Measurements from ENCODE around the gene NKAP. TPM values are rescaled to one million over a fixed set of nuclear protein-coding genes. Genes with fewer than 3 reads are reported as not detected.
"Not testable (repeated sequence)": the region's sequence is repeated elsewhere in the genome, so short reads cannot be mapped to it uniquely, and the experiment has no call there.

The NKAP gene
- 10 to 100 TPM; 12.2 to 12.5 TPM for total RNA-seq
- 22.8 to 30.0 reads per million in 2 donors for total RNA-seq

GRCh38 chrX:119943185-119943988, at the start of gene NKAP:
Gene NKAP (minus strand): TSS chrX:119943751. CDS start chrX:119943605, 146 bp downstream.
- peaks cover 2% of the 10 kb centered on the region for H3K36me3 Mint-ChIP-seq (ENCODE audit: low read depth)
- peak within 1 kb of the TSS; percentile 98 for H3K27ac Mint-ChIP-seq
- DNase-seq (peak; percentile 49 to 66 (median 66)), ATAC-seq (peak; percentile 90)
- H3K27me3 Mint-ChIP-seq: no peaks in the 10 kb centered on the region
- peaks cover 8% of the 10 kb centered on the region for H3K4me1 Mint-ChIP-seq
- peak within 1 kb of the TSS; percentile 98 for H3K4me3 Mint-ChIP-seq
- no peaks in the 10 kb centered on the region for H3K9me3 ChIP-seq (ENCODE audit: control insufficient read depth, low read length, poor library complexity, severe bottlenecking)

GRCh38 chrX:119991005-119991787, 47.6 kb upstream of the NKAP start:
- Mint-ChIP-seq H3K27ac (no peak overlapping the region), H3K4me3 (peak overlapping the region; percentile 71), H3K27me3 (peaks cover 54% of the 10 kb centered on the region), H3K36me3 (ENCODE audit: low read depth) (no peaks in the 10 kb centered on the region), H3K4me1 (peaks cover 6% of the 10 kb centered on the region)
- ATAC-seq: no peak
- H3K9me3 ChIP-seq (ENCODE audit: control insufficient read depth, low read length, poor library complexity, severe bottlenecking): no peaks in the 10 kb centered on the region
- no peak for DNase-seq

GRCh38 chrX:119990556-119991004, 47.0 kb upstream of the NKAP start:
- Mint-ChIP-seq H3K27ac (no peak overlapping the region), H3K4me3 (peak overlapping the region; percentile 71), H3K27me3 (peaks cover 55% of the 10 kb centered on the region), H3K36me3 (ENCODE audit: low read depth) (no peaks in the 10 kb centered on the region), H3K4me1 (peaks cover 6% of the 10 kb centered on the region)
- H3K9me3 ChIP-seq (ENCODE audit: control insufficient read depth, low read length, poor library complexity, severe bottlenecking): no peaks in the 10 kb centered on the region
- ATAC-seq: no peak
- DNase-seq: no peak

GRCh38 chrX:119989905-119990555, 46.5 kb upstream of the NKAP start:
- no peak for ATAC-seq
- Mint-ChIP-seq H3K27ac (no peak overlapping the region), H3K4me1 (peaks cover 6% of the 10 kb centered on the region), H3K4me3 (peak overlapping the region; percentile 71), H3K27me3 (peaks cover 55% of the 10 kb centered on the region), H3K36me3 (ENCODE audit: low read depth) (no peaks in the 10 kb centered on the region)
- no peaks in the 10 kb centered on the region for H3K9me3 ChIP-seq (ENCODE audit: control insufficient read depth, low read length, poor library complexity, severe bottlenecking)
- DNase-seq: no peak

- no peak for ATAC-seq
- peaks cover 6% of the 10 kb centered on the region for H3K4me1 Mint-ChIP-seq
- H3K4me3 Mint-ChIP-seq: no peak overlapping the region
- H3K27ac Mint-ChIP-seq: no peak overlapping the region
- no peak for DNase-seq
- H3K9me3 ChIP-seq (ENCODE audit: control insufficient read depth, low read length, poor library complexity, severe bottlenecking): no peaks in the 10 kb centered on the region
- H3K27me3 Mint-ChIP-seq: peaks cover 44% of the 10 kb centered on the region
- H3K36me3 Mint-ChIP-seq (ENCODE audit: low read depth): no peaks in the 10 kb centered on the region
Measured at GRCh38 chrX:119986203-119986602, 42.7 kb upstream of the NKAP start.

GRCh38 chrX:119984652-119985051, 41.1 kb upstream of the NKAP start:
- Mint-ChIP-seq H3K27ac (no peak overlapping the region), H3K4me3 (no peak overlapping the region), H3K4me1 (no peaks in the 10 kb centered on the region), H3K27me3 (peaks cover 36% of the 10 kb centered on the region), H3K36me3 (ENCODE audit: low read depth) (no peaks in the 10 kb centered on the region)
- no peak for DNase-seq
- no peaks in the 10 kb centered on the region for H3K9me3 ChIP-seq (ENCODE audit: control insufficient read depth, low read length, poor library complexity, severe bottlenecking)
- no peak for ATAC-seq

GRCh38 chrX:119983494-119983893, 39.9 kb upstream of the NKAP start:
- no peak for ATAC-seq
- Mint-ChIP-seq H3K27ac (no peak overlapping the region), H3K4me1 (no peaks in the 10 kb centered on the region), H3K4me3 (no peak overlapping the region), H3K27me3 (peaks cover 27% of the 10 kb centered on the region), H3K36me3 (ENCODE audit: low read depth) (no peaks in the 10 kb centered on the region)
- no peaks in the 10 kb centered on the region for H3K9me3 ChIP-seq (ENCODE audit: control insufficient read depth, low read length, poor library complexity, severe bottlenecking)
- no peak for DNase-seq

- Mint-ChIP-seq H3K27ac (no peak overlapping the region), H3K36me3 (ENCODE audit: low read depth) (no peaks in the 10 kb centered on the region), H3K27me3 (peaks cover 27% of the 10 kb centered on the region), H3K4me3 (no peak overlapping the region), H3K4me1 (no peaks in the 10 kb centered on the region)
- no peak for ATAC-seq
- no peak for DNase-seq
- H3K9me3 ChIP-seq (ENCODE audit: control insufficient read depth, low read length, poor library complexity, severe bottlenecking): no peaks in the 10 kb centered on the region
Measured at GRCh38 chrX:119982145-119982544, 38.6 kb upstream of the NKAP start.

GRCh38 chrX:119981286-119982070, 37.9 kb upstream of the NKAP start:
- no peak for ATAC-seq
- H3K4me3 Mint-ChIP-seq: no peak overlapping the region
- H3K4me1 Mint-ChIP-seq: no peaks in the 10 kb centered on the region
- no peak overlapping the region for H3K27ac Mint-ChIP-seq
- peaks cover 27% of the 10 kb centered on the region for H3K27me3 Mint-ChIP-seq
- no peaks in the 10 kb centered on the region for H3K36me3 Mint-ChIP-seq (ENCODE audit: low read depth)
- no peak for DNase-seq
- no peaks in the 10 kb centered on the region for H3K9me3 ChIP-seq (ENCODE audit: control insufficient read depth, low read length, poor library complexity, severe bottlenecking)

- not testable (repeated sequence) for H3K27me3 Mint-ChIP-seq; H3K27ac Mint-ChIP-seq; H3K4me3 Mint-ChIP-seq; H3K9me3 ChIP-seq (ENCODE audit: control insufficient read depth, low read length, poor library complexity, severe bottlenecking); DNase-seq; ATAC-seq; H3K4me1 Mint-ChIP-seq; H3K36me3 Mint-ChIP-seq (ENCODE audit: low read depth)
Measured at GRCh38 chrX:119977172-119977571, 33.6 kb upstream of the NKAP start.

GRCh38 chrX:119971184-119971583, 27.6 kb upstream of the NKAP start:
- no peak for ATAC-seq
- no peak overlapping the region for H3K4me3 Mint-ChIP-seq
- no peaks in the 10 kb centered on the region for H3K27me3 Mint-ChIP-seq
- DNase-seq: no peak
- H3K36me3 Mint-ChIP-seq (ENCODE audit: low read depth): no peaks in the 10 kb centered on the region
- no peaks in the 10 kb centered on the region for H3K9me3 ChIP-seq (ENCODE audit: control insufficient read depth, low read length, poor library complexity, severe bottlenecking)
- no peaks in the 10 kb centered on the region for H3K4me1 Mint-ChIP-seq
- no peak overlapping the region for H3K27ac Mint-ChIP-seq

GRCh38 chrX:119970574-119970973, 27.0 kb upstream of the NKAP start:
- Mint-ChIP-seq H3K27ac (no peak overlapping the region), H3K4me3 (no peak overlapping the region), H3K4me1 (no peaks in the 10 kb centered on the region), H3K36me3 (ENCODE audit: low read depth) (no peaks in the 10 kb centered on the region), H3K27me3 (no peaks in the 10 kb centered on the region)
- ATAC-seq (no peak), DNase-seq (no peak)
- H3K9me3 ChIP-seq (ENCODE audit: control insufficient read depth, low read length, poor library complexity, severe bottlenecking): no peaks in the 10 kb centered on the region

Data from T-helper 17 cell (primary cell).